Hair follicle dermal papilla cell (primary cell): ENCODE measurements around the gene TARM1. TPM values are rescaled to one million over a fixed set of nuclear protein-coding genes. Genes with fewer than 3 reads are reported as not detected.

ENCODE experiments used
- small RNA-seq: library from RNA; depleted of rRNA; stranded (forward); fragments of <200 nt; gene quantifications from one replicate; pipeline ENCODE3, GENCODE V24; 2012
- total RNA-seq: library from RNA; depleted of rRNA; stranded (reverse); fragments of >200 nt; gene quantifications from 2 replicates; pipeline ENCODE4 v1.2.3, GENCODE V29; 2012

Gene TARM1
- not detected in 2 replicates for total RNA-seq

DNA sequence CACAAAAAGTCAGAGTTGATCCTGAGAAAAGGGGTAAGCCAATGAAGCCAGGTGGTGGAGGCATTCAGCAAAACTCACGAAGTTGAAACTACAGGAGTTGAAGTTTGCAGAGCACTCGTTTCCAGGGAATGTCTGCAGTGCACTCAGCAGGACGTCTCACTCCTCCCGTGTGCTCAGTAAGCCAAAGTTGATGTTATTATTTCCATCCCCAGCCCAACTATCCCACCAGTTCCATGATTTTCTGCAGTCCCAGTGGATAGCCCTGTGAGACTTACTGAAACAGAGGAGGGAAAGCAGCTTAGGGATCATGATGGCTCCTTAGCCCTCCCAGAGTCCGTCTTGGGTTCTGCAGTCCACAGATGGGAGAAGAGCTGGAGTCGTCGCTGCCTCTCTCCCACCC, at the start of gene TARM1:
TARM1 (minus strand) TSS at position 334 of the 400 bp plus-strand sequence; CDS start at position 309, 25 bp downstream.

DNA sequence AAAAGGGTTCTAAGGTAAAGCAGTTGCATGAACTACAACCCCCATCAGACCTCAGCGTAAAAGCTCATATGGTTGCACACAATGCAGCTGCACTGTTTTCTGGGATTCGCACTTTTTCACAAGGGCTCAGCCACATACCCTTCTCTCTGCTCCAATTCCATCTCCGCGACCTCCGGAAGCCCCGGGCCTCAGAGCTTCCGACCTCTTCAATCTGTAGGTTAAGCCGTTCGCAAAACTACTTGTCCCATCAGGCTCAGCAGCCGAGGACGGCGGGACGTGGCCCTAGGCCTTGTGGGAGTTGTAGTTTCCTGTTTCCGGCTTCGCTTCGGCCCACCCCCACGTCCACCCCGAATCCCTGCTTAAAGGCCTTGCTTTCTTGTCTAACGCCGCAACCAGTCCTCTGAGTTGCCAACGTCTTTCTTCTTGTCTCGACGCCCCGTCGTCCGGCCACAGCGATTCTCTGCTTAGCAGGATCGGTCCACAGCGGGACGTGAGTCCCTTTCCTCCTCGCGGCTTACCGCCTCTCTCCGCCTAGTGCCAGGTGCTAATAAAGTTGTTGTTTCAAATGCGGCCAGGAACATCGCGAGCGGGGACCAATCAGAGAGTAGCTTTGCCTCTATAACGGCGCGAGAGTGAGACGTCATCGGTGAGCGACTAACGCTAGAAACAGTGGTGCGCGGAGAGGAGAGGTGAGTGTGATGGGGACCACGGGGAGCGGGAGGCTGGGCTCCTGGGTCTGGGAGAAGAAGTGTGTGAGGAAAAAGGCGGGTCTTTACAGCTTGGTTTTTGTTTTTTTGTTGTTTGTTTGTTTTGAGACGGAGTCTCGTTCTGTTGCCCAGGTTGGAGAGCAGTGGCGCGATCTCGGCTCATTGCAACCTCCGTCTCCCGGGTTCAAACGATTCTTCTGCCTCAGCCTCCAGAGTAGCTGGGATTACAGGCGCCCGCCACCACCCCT, 34.2 kb upstream of the TARM1 start, which contains the start of the genes PRPF31 and TFPT:
PRPF31 (plus strand) TSS at position 646 of the 955 bp plus-strand sequence. CDS start 2,525 bp downstream, outside the sequence.
TFPT (minus strand) TSS at position 549 of the 955 bp plus-strand sequence; CDS start at position 161, 388 bp downstream.

DNA sequence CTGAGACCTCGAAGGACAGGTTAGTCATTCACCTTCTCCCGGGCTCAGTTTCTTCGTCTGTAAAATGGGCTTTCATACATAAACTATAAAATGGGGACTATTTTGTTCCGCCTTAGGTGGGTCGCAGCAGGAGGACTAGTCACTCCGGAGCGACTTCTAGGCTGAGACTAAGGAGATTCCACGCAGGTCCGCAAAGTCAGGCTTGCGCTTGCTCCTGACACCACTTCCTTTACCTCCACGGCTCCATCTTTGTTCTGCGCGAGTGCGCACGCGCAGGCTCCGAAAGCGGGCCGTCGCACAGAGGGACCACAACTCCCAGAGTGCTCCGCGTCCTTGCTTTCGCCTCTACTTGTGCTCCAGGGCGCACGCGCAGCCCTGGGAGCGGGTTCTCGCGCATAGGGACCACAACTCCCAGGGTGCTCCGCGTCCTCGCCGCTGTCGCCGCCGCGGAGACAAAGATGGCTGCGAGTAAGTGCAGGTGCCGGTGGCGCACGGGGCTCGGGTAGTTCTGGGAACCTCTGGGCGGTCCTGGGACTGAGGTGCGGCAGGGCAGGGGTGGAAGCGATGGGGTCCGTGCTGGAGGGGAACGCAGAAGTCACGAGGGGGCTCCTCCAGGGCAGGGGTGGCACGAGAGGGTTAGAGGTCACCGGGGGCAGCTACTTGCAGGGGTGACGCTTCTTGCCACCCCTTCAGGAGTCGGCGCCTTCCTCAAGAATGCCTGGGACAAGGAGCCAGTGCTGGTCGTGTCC, 21.4 kb upstream of the TARM1 start, which contains the start of gene NDUFA3:
NDUFA3 (plus strand) TSS at position 435 of the 749 bp plus-strand sequence; CDS start at position 459, 24 bp downstream.

DNA sequence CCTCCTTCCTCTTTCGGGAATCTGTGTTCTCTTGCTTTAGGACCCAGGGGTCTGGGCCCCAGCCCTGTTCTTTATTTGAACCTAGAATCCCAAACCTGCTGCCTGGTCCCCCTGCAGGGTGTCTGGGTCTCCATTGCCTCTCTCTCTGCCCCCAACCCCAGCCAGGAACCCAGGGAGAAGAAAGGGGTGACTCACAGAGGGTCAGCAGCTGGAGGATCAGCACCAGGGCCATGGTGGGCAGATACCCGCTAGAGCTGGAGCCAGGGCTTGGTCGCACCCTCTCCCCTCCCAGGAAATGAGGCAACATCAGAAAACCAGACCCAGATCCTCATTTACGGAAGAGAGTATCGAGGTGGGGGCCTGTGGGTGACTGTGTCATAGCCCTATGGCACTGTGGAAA, 19.4 kb upstream of the TARM1 start, which contains the start of gene OSCAR:
OSCAR (minus strand) TSS at position 243 of the 400 bp plus-strand sequence; CDS start at position 232, 11 bp downstream.

DNA sequence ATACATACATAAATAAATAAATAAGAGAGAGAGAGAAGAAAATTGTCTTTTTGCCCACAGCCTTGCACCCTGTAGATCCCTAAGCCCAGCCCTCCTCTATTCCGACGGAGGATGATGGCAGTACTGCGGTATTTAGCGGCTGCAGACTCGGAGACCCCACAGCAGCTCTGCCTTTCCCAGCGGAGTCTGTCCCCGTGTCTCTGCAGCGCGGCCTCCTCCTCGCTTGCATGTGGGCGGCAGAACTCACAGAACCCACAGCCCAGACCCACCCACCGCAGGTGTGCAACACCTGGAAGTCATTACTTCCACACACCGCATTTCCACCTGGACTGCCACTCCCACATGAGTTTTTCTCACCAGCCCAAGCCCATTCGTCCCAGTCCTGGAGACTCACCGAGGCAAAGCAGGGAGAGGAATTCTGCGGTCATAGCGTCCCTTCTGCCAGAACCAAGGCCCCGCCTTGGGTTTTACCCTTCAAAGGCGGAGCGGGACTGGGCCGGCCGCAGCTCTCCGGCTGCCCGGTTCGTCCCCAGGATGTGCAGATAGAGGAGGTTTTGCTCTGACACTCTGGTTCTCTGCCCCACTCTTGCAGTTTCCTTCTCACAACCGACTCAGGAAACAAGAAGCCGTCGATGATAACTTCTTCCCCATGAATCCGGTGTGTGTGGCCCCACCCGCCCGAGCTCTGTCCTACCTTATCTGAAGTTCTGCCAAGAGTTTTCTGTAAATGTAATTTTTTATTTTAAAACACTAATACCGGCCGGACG, 17.6 kb downstream of the TARM1 start, which contains the start of gene VSTM1:
VSTM1 (minus strand) TSS at position 548 of the 767 bp plus-strand sequence; CDS start at position 428, 120 bp downstream.

Small RNA genes within 50 kb of the gene (small RNA-seq; reads per million reads assigned to genes)
- not detected for gene AC012314.20

Other genes with a start within 250 kb of the TARM1 start
- gene MYADM, start 213.5 kb downstream of the TARM1 start, total RNA-seq = 35.5 and 42.6 TPM in 2 replicates
- gene PRKCG, start 199.2 kb downstream of the TARM1 start, total RNA-seq = 0.12 TPM in 1 of 2 replicates, not detected in the other
- not detected in 2 replicates for gene CACNG7, start 172.1 kb downstream of the TARM1 start, total RNA-seq
- not detected in 2 replicates for gene CACNG8, start 118.4 kb downstream of the TARM1 start, total RNA-seq
- gene CACNG6, start 89.7 kb downstream of the TARM1 start, total RNA-seq = not detected in 2 replicates
- gene VSTM1, start 17.5 kb downstream of the TARM1 start, total RNA-seq = not detected in 2 replicates
- gene OSCAR, start 19.4 kb upstream of the TARM1 start, total RNA-seq = 0.16 and 0.36 TPM in 2 replicates
- gene NDUFA3, start 21.5 kb upstream of the TARM1 start, total RNA-seq = 5.7 and 6.2 TPM in 2 replicates
- 7.7 and 9.7 TPM in 2 replicates for gene TFPT, start 34.3 kb upstream of the TARM1 start, total RNA-seq
- 41.4 and 44.5 TPM in 2 replicates for gene PRPF31, start 34.4 kb upstream of the TARM1 start, total RNA-seq
- gene CNOT3, start 56.4 kb upstream of the TARM1 start, total RNA-seq = 15.1 and 16.5 TPM in 2 replicates
- gene LENG1, start 78.4 kb upstream of the TARM1 start, total RNA-seq = 3.2 and 3.5 TPM in 2 replicates
- gene TMC4, start 91.8 kb upstream of the TARM1 start, total RNA-seq = 0.36 and 1.5 TPM in 2 replicates
- gene MBOAT7, start 108.2 kb upstream of the TARM1 start, total RNA-seq = 19.1 and 32.5 TPM in 2 replicates
- gene TSEN34, start 109.9 kb upstream of the TARM1 start, total RNA-seq = 56.0 and 64.7 TPM in 2 replicates
- 1,123 and 1,387 TPM in 2 replicates for gene RPS9, start 119.5 kb upstream of the TARM1 start, total RNA-seq
- gene LILRB3, start 141.6 kb upstream of the TARM1 start, total RNA-seq = not detected in 2 replicates
- gene LILRA6, start 161.4 kb upstream of the TARM1 start, total RNA-seq = not detected in 2 replicates
- not detected in 2 replicates for gene LILRB5, start 175.9 kb upstream of the TARM1 start, total RNA-seq
- not detected in 2 replicates for gene LILRB2, start 199.7 kb upstream of the TARM1 start, total RNA-seq
- not detected in 2 replicates for gene LILRA5, start 231.8 kb upstream of the TARM1 start, total RNA-seq